Vagina (tissue), 2 donors: ENCODE measurements around the gene NRL. TPM values are rescaled to one million over a fixed set of nuclear protein-coding genes. Genes with fewer than 3 reads are reported as not detected.

Experiments used
- DNase-seq, 2 donors: peaks; one replicate each; pipeline ENCODE4 v3.0.0-alpha.2; 2017; ENCODE audit errors: extremely low spot score in 2 of 2
- H3K27ac ChIP-seq: fragments of 200-600 bp; sonication (generic); one replicate; pipeline ENCODE4 v1.5.1; 2019
- H3K27me3 ChIP-seq: fragments of 200-600 bp; sonication (generic); one replicate; pipeline ENCODE4 v1.5.1; 2019
- H3K36me3 ChIP-seq, 2 donors: fragments of 200-600 bp; sonication (generic); one replicate each; pipeline ENCODE4 v1.5.1; 2017 to 2019
- H3K4me1 ChIP-seq: fragments of 200-600 bp; sonication (generic); one replicate; pipeline ENCODE4 v1.5.1; 2019
- H3K4me3 ChIP-seq, 2 donors: fragments of 200-600 bp; sonication (generic); 1 replicate in 1 of 2; 2 replicates in 1 of 2; pipeline ENCODE4 v1.5.1; 2016 to 2019
- H3K9me3 ChIP-seq: fragments of 200-600 bp; sonication (generic); one replicate; pipeline ENCODE4 v1.5.1; 2019
- CTCF ChIP-seq, 3 experiments: fragments of 450-650 bp in 2 of 3; fragments of 200-600 bp in 1 of 3; sonication (generic) in 1 of 3; IDR thresholded peaks; one replicate each; pipeline ENCODE4 v1.5.1; 2017 to 2019; ENCODE audit warnings: antibody characterized with exemption in 3 of 3, mild to moderate bottlenecking in 2 of 3, moderate library complexity in 2 of 3
- POLR2A ChIP-seq, 2 donors: fragments of 450-650 bp; IDR thresholded peaks; one replicate each; pipeline ENCODE4 v1.6.1; 2017; ENCODE audit warnings: antibody characterized with exemption in 2 of 2, mild to moderate bottlenecking in 2 of 2, moderate library complexity in 2 of 2
- POLR2AphosphoS5 ChIP-seq, 2 donors: sonication (generic); formaldehyde crosslinking; IDR thresholded peaks; one replicate each; pipeline ENCODE4 v1.9.0; 2017; ENCODE audit warnings: antibody characterized with exemption in 2 of 2, mild to moderate bottlenecking in 2 of 2, low read depth in 1 of 2; ENCODE audit not compliant: insufficient read depth in 1 of 2
- intact Hi-C: fragments of 100-400 bp; cut with DNase I; formaldehyde crosslinking; loops from one replicate; pipeline ENCODE4 v1.15.1; 2023
- total RNA-seq: library from RNA; depleted of rRNA; stranded (reverse); fragments of >200 nt; gene quantifications from one replicate; pipeline ENCODE4 v1.2.3, GENCODE V29; 2016

NRL gene
- total RNA-seq, 1 donor from 2014 or later, result 1.2 TPM

GRCh38 chr14:24075485-24076301 lies 39.1 kb downstream of the NRL start:
- no peak overlapping the region for H3K27ac ChIP-seq
- intact Hi-C loops, result no loop called here

GRCh38 chr14:24074625-24075484 lies 39.9 kb downstream of the NRL start:
- DNase-seq, result no peak
- Histone ChIP-seq H3K27ac (no peak overlapping the region), H3K4me3 (no peak overlapping the region), H3K27me3 (no peaks in the 10 kb centered on the region), H3K9me3 (no peaks in the 10 kb centered on the region), H3K4me1 (peaks cover 13% of the 10 kb centered on the region), H3K36me3 (no peaks in the 10 kb centered on the region)
- no peak for TF ChIP-seq CTCF (IDR thresholded peaks at IDR 0.05)
- TF ChIP-seq POLR2A (IDR thresholded peaks at IDR 0.05), result no peak
- TF ChIP-seq POLR2AphosphoS5 (IDR thresholded peaks at IDR 0.05; ENCODE audit: insufficient read depth in 1 of 2, low read depth in 1 of 2), result no peak
- intact Hi-C loops, result no loop called here

More at GRCh38 chr14:24075485-24076301, 39.1 kb downstream of the NRL start:
- Histone ChIP-seq H3K4me1 (peaks cover 16% of the 10 kb centered on the region), H3K4me3 (no peak overlapping the region), H3K9me3 (no peaks in the 10 kb centered on the region), H3K27me3 (no peaks in the 10 kb centered on the region), H3K36me3 (no peaks in the 10 kb centered on the region)
- TF ChIP-seq CTCF (IDR thresholded peaks at IDR 0.05) (no peak), POLR2A (IDR thresholded peaks at IDR 0.05) (no peak), POLR2AphosphoS5 (IDR thresholded peaks at IDR 0.05; ENCODE audit: insufficient read depth in 1 of 2, low read depth in 1 of 2) (no peak)
- no peak for DNase-seq

GRCh38 chr14:24072881-24073877 lies 41.6 kb downstream of the NRL start:
- Histone ChIP-seq H3K27ac (no peak overlapping the region), H3K36me3 (no peaks in the 10 kb centered on the region), H3K9me3 (no peaks in the 10 kb centered on the region), H3K4me1 (peaks cover 13% of the 10 kb centered on the region), H3K4me3 (no peak overlapping the region), H3K27me3 (no peaks in the 10 kb centered on the region)
- TF ChIP-seq POLR2A (IDR thresholded peaks at IDR 0.05) (no peak), CTCF (IDR thresholded peaks at IDR 0.05) (no peak), POLR2AphosphoS5 (IDR thresholded peaks at IDR 0.05; ENCODE audit: insufficient read depth in 1 of 2, low read depth in 1 of 2) (no peak)
- DNase-seq, result no peak
- intact Hi-C loops, result no loop called here

- H3K27ac ChIP-seq, result no peak overlapping the region
- H3K4me1 ChIP-seq, result peaks cover 13% of the 10 kb centered on the region
- DNase-seq, result no peak
- intact Hi-C loops, result no loop called here
- no peak overlapping the region for H3K4me3 ChIP-seq
- H3K36me3 ChIP-seq, result no peaks in the 10 kb centered on the region
- no peak for TF ChIP-seq POLR2AphosphoS5 (IDR thresholded peaks at IDR 0.05; ENCODE audit: insufficient read depth in 1 of 2, low read depth in 1 of 2)
- TF ChIP-seq CTCF (IDR thresholded peaks at IDR 0.05), result no peak
- TF ChIP-seq POLR2A (IDR thresholded peaks at IDR 0.05), result no peak
- H3K27me3 ChIP-seq, result no peaks in the 10 kb centered on the region
- no peaks in the 10 kb centered on the region for H3K9me3 ChIP-seq
These were observed 42.3 kb downstream of the NRL start for GRCh38 chr14:24072436-24072835.
